HG02623 (cell line): ENCODE results near the gene FOXS1.

Experiments
- ATAC-seq: cut with Tn5 transposase; IDR thresholded peaks from one replicate; pipeline ENCODE4 v1.9.1; 2021; ENCODE audit warnings: moderate library complexity; ENCODE audit not compliant: unreplicated experiment

FOXS1 gene

DNA sequence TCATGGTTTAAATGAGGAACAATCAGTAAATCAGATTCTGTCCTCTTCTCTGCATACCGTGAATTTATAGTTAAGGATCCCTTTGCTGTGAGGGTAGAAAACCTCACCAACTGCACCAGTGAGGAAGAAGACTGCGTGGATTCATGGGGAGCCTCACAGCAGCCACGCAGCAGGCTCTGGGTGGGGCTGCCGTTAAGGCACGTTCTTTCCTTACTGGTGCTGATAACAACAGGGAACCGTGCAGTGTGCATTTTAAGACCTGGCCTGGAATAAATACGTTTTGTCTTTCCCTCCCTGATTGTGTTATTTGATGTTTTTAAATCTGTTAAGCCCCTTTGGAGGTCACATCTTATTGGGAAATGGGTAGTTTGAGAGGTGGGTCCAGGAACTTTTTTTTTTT is 43.9 kb downstream of the FOXS1 start:
- no peak for ATAC-seq

DNA sequence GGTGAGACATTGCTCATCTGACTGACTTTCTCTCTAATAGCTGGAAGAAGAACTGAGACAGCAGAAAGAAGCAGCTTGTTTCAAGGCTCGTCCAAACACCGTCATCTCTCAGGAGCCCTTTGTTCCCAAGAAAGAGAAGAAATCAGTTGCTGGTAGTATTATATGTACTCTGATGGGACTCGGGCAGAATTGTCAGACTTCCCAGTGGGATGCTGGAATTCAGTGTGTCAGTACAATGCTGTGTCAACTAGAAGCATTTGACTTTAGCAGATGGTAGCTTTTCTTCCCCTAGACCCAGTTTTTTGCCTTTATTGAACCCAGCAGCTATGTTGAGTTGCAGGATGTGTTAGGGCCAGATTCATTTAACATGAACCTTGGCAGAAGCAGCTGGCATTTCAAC is 48.0 kb downstream of the FOXS1 start:
- ATAC-seq = no peak
